Measurements from ENCODE around the gene SETDB1.

DNA sequence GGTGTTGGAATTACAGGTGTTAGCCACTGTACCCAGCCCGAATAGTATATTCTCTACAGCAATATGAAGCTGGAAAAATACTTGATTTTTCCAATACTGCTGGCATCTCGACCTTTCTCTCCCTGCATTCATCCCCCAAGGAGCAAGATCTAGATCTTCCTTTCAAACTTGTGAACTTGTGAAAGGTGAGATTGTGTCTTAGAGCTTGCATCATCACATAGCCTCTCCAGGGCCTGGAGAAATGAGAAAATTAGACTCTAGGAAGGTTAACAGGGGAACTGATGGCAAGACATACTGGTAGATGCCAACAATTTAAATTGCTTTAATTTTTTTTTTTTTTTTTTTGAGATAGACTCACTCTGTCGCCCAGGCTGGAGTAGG, 84.2 kb downstream of the SETDB1 start:
- TF ChIP-seq POLR2A (IDR thresholded peaks at IDR 0.05): no peak
- TF ChIP-seq, protein P1, sequence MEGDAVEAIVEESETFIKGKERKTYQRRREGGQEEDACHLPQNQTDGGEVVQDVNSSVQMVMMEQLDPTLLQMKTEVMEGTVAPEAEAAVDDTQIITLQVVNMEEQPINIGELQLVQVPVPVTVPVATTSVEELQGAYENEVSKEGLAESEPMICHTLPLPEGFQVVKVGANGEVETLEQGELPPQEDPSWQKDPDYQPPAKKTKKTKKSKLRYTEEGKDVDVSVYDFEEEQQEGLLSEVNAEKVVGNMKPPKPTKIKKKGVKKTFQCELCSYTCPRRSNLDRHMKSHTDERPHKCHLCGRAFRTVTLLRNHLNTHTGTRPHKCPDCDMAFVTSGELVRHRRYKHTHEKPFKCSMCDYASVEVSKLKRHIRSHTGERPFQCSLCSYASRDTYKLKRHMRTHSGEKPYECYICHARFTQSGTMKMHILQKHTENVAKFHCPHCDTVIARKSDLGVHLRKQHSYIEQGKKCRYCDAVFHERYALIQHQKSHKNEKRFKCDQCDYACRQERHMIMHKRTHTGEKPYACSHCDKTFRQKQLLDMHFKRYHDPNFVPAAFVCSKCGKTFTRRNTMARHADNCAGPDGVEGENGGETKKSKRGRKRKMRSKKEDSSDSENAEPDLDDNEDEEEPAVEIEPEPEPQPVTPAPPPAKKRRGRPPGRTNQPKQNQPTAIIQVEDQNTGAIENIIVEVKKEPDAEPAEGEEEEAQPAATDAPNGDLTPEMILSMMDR (IDR thresholded peaks at IDR 0.05): no peak
